DOHH2 (cell line): ENCODE results near the gene RRM2.

Source experiments
- H3F3A ChIP-seq: fragments of 200-600 bp; sonication (generic), shearing (Covaris generic); 2 replicates; pipeline ENCODE4 v1.6.0; 2016; ENCODE audit warnings: antibody characterized with exemption, mild to moderate bottlenecking; ENCODE audit not compliant: control insufficient read depth, insufficient read depth
- H3K27ac ChIP-seq: fragments of 200-600 bp; sonication (generic); 2 replicates; pipeline ENCODE4 v1.5.1; 2014; ENCODE audit warnings: low read depth, mild to moderate bottlenecking, low read length, moderate library complexity
- H3K27me3 ChIP-seq: fragments of 200-600 bp; sonication (generic); 2 replicates; pipeline ENCODE4 v1.6.1; 2014; ENCODE audit warnings: mild to moderate bottlenecking, low read length, mixed read lengths; ENCODE audit not compliant: control insufficient read depth
- H3K36me3 ChIP-seq: fragments of 200-600 bp; sonication (generic); 2 replicates; pipeline ENCODE4 v1.6.1; 2014; ENCODE audit warnings: mild to moderate bottlenecking, low read length, moderate library complexity, mixed read lengths; ENCODE audit not compliant: control insufficient read depth
- H3K4me1 ChIP-seq: fragments of 200-600 bp; sonication (generic); 2 replicates; pipeline ENCODE4 v1.6.1; 2014; ENCODE audit warnings: mild to moderate bottlenecking, low read length, mixed read lengths; ENCODE audit not compliant: control insufficient read depth
- H3K4me2 ChIP-seq: fragments of 200-600 bp; sonication (generic); 2 replicates; pipeline ENCODE4 v1.6.0; 2014; ENCODE audit warnings: mild to moderate bottlenecking, low read length, moderate library complexity
- H3K4me3 ChIP-seq: fragments of 200-600 bp; sonication (generic); 2 replicates; pipeline ENCODE4 v1.5.1; 2014; ENCODE audit warnings: mild to moderate bottlenecking, low read length, mixed read lengths
- H3K79me2 ChIP-seq: fragments of 200-600 bp; sonication (generic); 2 replicates; pipeline ENCODE4 v1.6.1; 2014; ENCODE audit warnings: mild to moderate bottlenecking, low read length, mixed read lengths; ENCODE audit not compliant: control insufficient read depth
- H3K9me2 ChIP-seq: fragments of 200-600 bp; sonication (generic); replicated peaks from 2 replicates; pipeline ENCODE4 v1.6.1; 2014; ENCODE audit warnings: mild to moderate bottlenecking, low read length, mixed read lengths; ENCODE audit not compliant: control insufficient read depth
- H3K9me3 ChIP-seq: fragments of 200-600 bp; sonication (generic); 2 replicates; pipeline ENCODE4 v1.6.1; 2014; ENCODE audit warnings: antibody characterized with exemption, low read length, mixed read lengths; ENCODE audit not compliant: control insufficient read depth, insufficient read depth
- H4K20me1 ChIP-seq: fragments of 200-600 bp; sonication (generic); 2 replicates; pipeline ENCODE4 v1.6.0; 2014; ENCODE audit warnings: low read depth, mild to moderate bottlenecking, antibody characterized with exemption, low read length, moderate library complexity; ENCODE audit not compliant: control insufficient read depth, insufficient read depth
- CTCF ChIP-seq: fragments of 200-600 bp; sonication (generic); IDR thresholded peaks from one replicate; pipeline ENCODE4 v1.5.1; 2014; ENCODE audit warnings: antibody characterized with exemption, mild to moderate bottlenecking, low read depth, low read length; ENCODE audit not compliant: poor library complexity, severe bottlenecking
- EZH2phosphoT487 ChIP-seq: fragments of 200-600 bp; sonication (generic); IDR thresholded peaks from 2 replicates; pipeline ENCODE4 v1.6.1; 2017; ENCODE audit warnings: borderline replicate concordance, mild to moderate bottlenecking, antibody characterized with exemption, low read length, moderate library complexity, mixed read lengths

The RRM2 gene

GRCh38 chr2:10151462-10151861, 28.9 kb downstream of the RRM2 start:
- no peaks in the 10 kb centered on the region; the same call in 1 of the 2 replicates for H3K36me3 ChIP-seq

DNA sequence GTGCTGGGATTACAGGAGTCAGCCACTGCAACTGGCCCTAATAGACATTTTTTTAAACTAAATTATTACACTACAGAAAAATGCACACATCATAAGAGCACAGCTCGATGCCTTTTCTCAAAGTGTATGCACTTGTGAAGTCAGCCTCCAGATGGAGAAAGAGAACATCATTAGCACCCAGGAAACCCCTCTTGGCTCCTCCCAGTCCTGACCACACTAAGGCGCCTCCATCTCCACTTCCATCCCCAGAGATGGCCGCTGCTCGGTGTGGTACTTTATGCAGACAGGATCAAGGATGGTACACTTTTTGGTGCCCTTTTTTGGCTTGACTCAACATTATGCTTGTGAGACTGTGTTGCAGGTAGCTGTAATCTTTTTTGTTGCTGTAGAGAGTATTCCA, 34.8 kb downstream of the RRM2 start:
- no peak overlapping the region for H3K4me2 ChIP-seq
- H3K4me3 ChIP-seq, result no peak overlapping the region
- no peaks in the 10 kb centered on the region for H4K20me1 ChIP-seq
- H3K27ac ChIP-seq, result no peak overlapping the region
- H3K9me2 ChIP-seq, result no peaks in the 10 kb centered on the region
- no peaks in the 10 kb centered on the region for H3F3A ChIP-seq
- no peaks in the 10 kb centered on the region for H3K36me3 ChIP-seq
- no peaks in the 10 kb centered on the region for H3K79me2 ChIP-seq
- H3K4me1 ChIP-seq, result no peaks in the 10 kb centered on the region
- no peaks in the 10 kb centered on the region for H3K9me3 ChIP-seq
- TF ChIP-seq CTCF, result no peak
- no peak for TF ChIP-seq EZH2phosphoT487
- H3K27me3 ChIP-seq, result no peaks in the 10 kb centered on the region

More at GRCh38 chr2:10151462-10151861, 28.9 kb downstream of the RRM2 start:
- H3K27me3 ChIP-seq, result no peaks in the 10 kb centered on the region
- no peaks in the 10 kb centered on the region for H3K9me3 ChIP-seq
- TF ChIP-seq EZH2phosphoT487 (no peak), CTCF (no peak)
- no peaks in the 10 kb centered on the region for H4K20me1 ChIP-seq
- no peaks in the 10 kb centered on the region for H3K4me1 ChIP-seq
- no peaks in the 10 kb centered on the region for H3K9me2 ChIP-seq
- H3K4me2 ChIP-seq, result no peak overlapping the region
- no peaks in the 10 kb centered on the region for H3F3A ChIP-seq
- H3K4me3 ChIP-seq, result no peak overlapping the region
- H3K79me2 ChIP-seq, result no peaks in the 10 kb centered on the region
- H3K27ac ChIP-seq, result no peak overlapping the region

GRCh38 chr2:10158681-10159080, 36.1 kb downstream of the RRM2 start:
- H3K4me3 ChIP-seq, result no peak overlapping the region
- TF ChIP-seq EZH2phosphoT487, result no peak
- no peak for TF ChIP-seq CTCF
- no peaks in the 10 kb centered on the region for H3K9me2 ChIP-seq
- H3K79me2 ChIP-seq, result no peaks in the 10 kb centered on the region
- H3K4me2 ChIP-seq, result no peak overlapping the region
- no peaks in the 10 kb centered on the region for H4K20me1 ChIP-seq
- no peaks in the 10 kb centered on the region for H3K4me1 ChIP-seq
- H3K27me3 ChIP-seq, result no peaks in the 10 kb centered on the region
- no peaks in the 10 kb centered on the region for H3F3A ChIP-seq
- no peaks in the 10 kb centered on the region for H3K9me3 ChIP-seq
- no peak overlapping the region for H3K27ac ChIP-seq
- H3K36me3 ChIP-seq, result no peaks in the 10 kb centered on the region
